Mesenchymal stem cell (in vitro differentiated cells and primary cell): ENCODE data around the gene LYRM2.

Source experiments
- DNase-seq: peaks from one replicate; pipeline ENCODE4 v3.0.0-alpha.2; 2013
- H2AFZ ChIP-seq: one replicate; pipeline ENCODE4 v1.6.1; 2013; ENCODE audit warnings: low read depth, mild to moderate bottlenecking, control low read depth, inconsistent platforms, low read length, moderate library complexity
- H2AK5ac ChIP-seq: 2 replicates; pipeline ENCODE4 v1.6.1; 2013; ENCODE audit warnings: low read length, moderate library complexity, mild to moderate bottlenecking, inconsistent platforms; ENCODE audit not compliant: severe bottlenecking
- H2BK120ac ChIP-seq: one replicate; pipeline ENCODE4 v1.6.1; 2013; ENCODE audit warnings: low read depth, mild to moderate bottlenecking, inconsistent platforms, low read length, moderate library complexity
- H2BK12ac ChIP-seq, 2 experiments: one replicate each; pipeline ENCODE4 v1.6.1; 2013; ENCODE audit warnings: inconsistent platforms in 2 of 2, low read length in 2 of 2, mild to moderate bottlenecking in 2 of 2, moderate library complexity in 2 of 2, control low read depth in 1 of 2
- H2BK15ac ChIP-seq: one replicate; pipeline ENCODE4 v1.6.1; 2013; ENCODE audit warnings: mild to moderate bottlenecking, low read depth, inconsistent platforms; ENCODE audit not compliant: poor library complexity, severe bottlenecking
- H2BK5ac ChIP-seq: 2 replicates; pipeline ENCODE4 v1.6.1; 2013; ENCODE audit warnings: low read depth, mild to moderate bottlenecking, low read length, control low read depth, inconsistent platforms; ENCODE audit not compliant: poor library complexity, severe bottlenecking
- H3K14ac ChIP-seq, 2 experiments: one replicate each; pipeline ENCODE4 v1.6.1; 2013; ENCODE audit warnings: inconsistent platforms in 2 of 2, low read length in 2 of 2, control low read depth in 1 of 2, mild to moderate bottlenecking in 1 of 2, moderate library complexity in 1 of 2
- H3K18ac ChIP-seq, 2 experiments: one replicate each; pipeline ENCODE4 v1.6.1; 2013; ENCODE audit warnings: inconsistent platforms in 2 of 2, low read length in 2 of 2, control low read depth in 1 of 2, low read depth in 1 of 2, mild to moderate bottlenecking in 1 of 2
- H3K23ac ChIP-seq, 2 experiments: one replicate each; pipeline ENCODE4 v1.6.1; 2013; ENCODE audit warnings: inconsistent platforms in 2 of 2, low read length in 2 of 2, mild to moderate bottlenecking in 2 of 2, moderate library complexity in 2 of 2, control low read depth in 1 of 2
- H3K27ac ChIP-seq: 2 replicates; pipeline ENCODE4 v1.5.1; 2013; ENCODE audit warnings: mild to moderate bottlenecking, moderate library complexity, low read length, control low read depth, inconsistent platforms; ENCODE audit not compliant: poor library complexity, severe bottlenecking
- H3K27me3 ChIP-seq, 2 experiments: 2 replicates each; pipeline versions ENCODE4 v1.6.1 to v1.7.0; 2013; ENCODE audit warnings: low read length in 2 of 2, mild to moderate bottlenecking in 2 of 2, moderate library complexity in 2 of 2, control low read depth in 1 of 2, inconsistent platforms in 1 of 2; ENCODE audit not compliant: control insufficient read depth in 1 of 2, insufficient read depth in 1 of 2
- H3K36me3 ChIP-seq, 2 experiments: 2 replicates each; pipeline versions ENCODE4 v1.6.1 to v1.7.0; 2013; ENCODE audit warnings: low read length in 2 of 2, control low read depth in 1 of 2, inconsistent platforms in 1 of 2, low read depth in 1 of 2, mild to moderate bottlenecking in 1 of 2; ENCODE audit not compliant: insufficient read depth in 2 of 2, control insufficient read depth in 1 of 2
- H3K4ac ChIP-seq, 2 experiments: one replicate each; pipeline ENCODE4 v1.6.1; 2013; ENCODE audit warnings: inconsistent platforms in 2 of 2, low read length in 2 of 2, mild to moderate bottlenecking in 2 of 2, moderate library complexity in 2 of 2, control low read depth in 1 of 2, low read depth in 1 of 2
- H3K4me1 ChIP-seq: 2 replicates; pipeline ENCODE4 v1.6.1; 2013; ENCODE audit warnings: low read depth, low read length, control low read depth; ENCODE audit not compliant: control insufficient read depth, insufficient read depth
- H3K4me2 ChIP-seq: 2 replicates; pipeline ENCODE4 v1.6.1; 2013; ENCODE audit warnings: low read length, mild to moderate bottlenecking, inconsistent platforms; ENCODE audit not compliant: poor library complexity, severe bottlenecking
- H3K4me3 ChIP-seq, 2 experiments: 2 replicates each; pipeline versions ENCODE4 v1.5.1 to v1.7.0; 2013; ENCODE audit warnings: low read length in 2 of 2, mild to moderate bottlenecking in 2 of 2, control low read depth in 1 of 2, low read depth in 1 of 2; ENCODE audit not compliant: insufficient read depth in 1 of 2
- H3K79me1 ChIP-seq: replicated peaks from 2 replicates; pipeline ENCODE4 v1.6.1; 2013; ENCODE audit warnings: mild to moderate bottlenecking, control low read depth, low read length, inconsistent platforms; ENCODE audit not compliant: poor library complexity, severe bottlenecking
- H3K9ac ChIP-seq: 2 replicates; pipeline ENCODE4 v1.7.0; 2013; ENCODE audit warnings: mild to moderate bottlenecking, low read length, moderate library complexity
- H3K9me3 ChIP-seq: 2 replicates; pipeline ENCODE4 v1.7.0; 2013; ENCODE audit warnings: mild to moderate bottlenecking, low read length; ENCODE audit not compliant: control insufficient read depth
- H4K8ac ChIP-seq: one replicate; pipeline ENCODE4 v1.6.1; 2013; ENCODE audit warnings: inconsistent platforms, mild to moderate bottlenecking, low read length, moderate library complexity
- H4K91ac ChIP-seq: one replicate; pipeline ENCODE4 v1.6.1; 2013; ENCODE audit warnings: mild to moderate bottlenecking, low read length, inconsistent platforms
- WGBS: methylation state at CpG from one replicate; pipeline ENCODE4 v1.1.7; 2013; ENCODE audit warnings: mixed read lengths; 5-methylcytosine and 5-hydroxymethylcytosine counted together

Gene LYRM2

GRCh38 chr6:89596056-89596455 is 42.5 kb downstream of the LYRM2 start:
- Histone ChIP-seq H2BK5ac (no peak overlapping the region), H2AK5ac (no peak overlapping the region), H3K9ac (no peak overlapping the region), H3K79me1 (no peaks in the 10 kb centered on the region), H4K8ac (no peak overlapping the region), H2BK12ac (no peak overlapping the region), H2BK15ac (no peak overlapping the region), H3K4ac (no peak overlapping the region), H3K27ac (no peak overlapping the region), H3K36me3 (no peaks in the 10 kb centered on the region), H2AFZ (no peak overlapping the region), H3K9me3 (no peaks in the 10 kb centered on the region), H2BK120ac (no peak overlapping the region), H3K23ac (no peak overlapping the region), H3K18ac (no peak overlapping the region), H3K4me2 (no peak overlapping the region), H3K4me3 (no peak overlapping the region), H3K14ac (no peak overlapping the region), H4K91ac (no peak overlapping the region), H3K27me3 (peaks cover 0 to 5% of the 10 kb centered on the region in 2 experiments), H3K4me1 (no peaks in the 10 kb centered on the region)
- DNase-seq, result no peak
- WGBS, result 100% methylated on average over 2 of the region's 2 CpGs

- no peaks in the 10 kb centered on the region for H3K79me1 ChIP-seq
- no peak for DNase-seq
- no peak overlapping the region for H2BK5ac ChIP-seq
- no peak overlapping the region for H2AK5ac ChIP-seq
- no peak overlapping the region for H2AFZ ChIP-seq
- H3K36me3 ChIP-seq, result no peaks in the 10 kb centered on the region
- no peak overlapping the region for H3K4me3 ChIP-seq
- H3K9ac ChIP-seq, result no peak overlapping the region
- H3K27me3 ChIP-seq, result peaks cover 0 to 5% of the 10 kb centered on the region in 2 experiments
- H3K9me3 ChIP-seq, result no peaks in the 10 kb centered on the region
- 63% methylated on average over 4 of the region's 4 CpGs for WGBS
- H3K14ac ChIP-seq, result no peak overlapping the region
- H4K91ac ChIP-seq, result no peak overlapping the region
- no peak overlapping the region for H3K18ac ChIP-seq
- H3K4me2 ChIP-seq, result no peak overlapping the region
- H3K27ac ChIP-seq, result no peak overlapping the region
- no peak overlapping the region for H2BK12ac ChIP-seq
- H3K4me1 ChIP-seq, result no peaks in the 10 kb centered on the region
- H2BK15ac ChIP-seq, result no peak overlapping the region
- no peak overlapping the region for H4K8ac ChIP-seq
- no peak overlapping the region for H2BK120ac ChIP-seq
- no peak overlapping the region for H3K4ac ChIP-seq
- H3K23ac ChIP-seq, result no peak overlapping the region
Observed at GRCh38 chr6:89591745-89592144, 46.8 kb downstream of the LYRM2 start.

- Histone ChIP-seq H3K27ac (no peak overlapping the region), H2BK12ac (no peak overlapping the region), H4K91ac (no peak overlapping the region), H3K14ac (no peak overlapping the region), H2AFZ (no peak overlapping the region), H3K23ac (no peak overlapping the region), H3K27me3 (no peaks in the 10 kb centered on the region), H2AK5ac (no peak overlapping the region), H3K4me1 (no peaks in the 10 kb centered on the region), H2BK5ac (no peak overlapping the region), H2BK15ac (no peak overlapping the region), H3K9me3 (no peaks in the 10 kb centered on the region), H3K79me1 (no peaks in the 10 kb centered on the region), H3K18ac (no peak overlapping the region), H2BK120ac (no peak overlapping the region), H3K4ac (no peak overlapping the region), H3K9ac (no peak overlapping the region), H4K8ac (no peak overlapping the region), H3K36me3 (no peaks in the 10 kb centered on the region), H3K4me3 (no peak overlapping the region), H3K4me2 (no peak overlapping the region)
- no peak for DNase-seq
- 79% methylated on average over 2 of the region's 2 CpGs for WGBS
Observed at GRCh38 chr6:89590133-89590532, 48.4 kb downstream of the LYRM2 start.

GRCh38 chr6:89589297-89590025 is 49.1 kb downstream of the LYRM2 start:
- no peak overlapping the region for H3K4me3 ChIP-seq
- 42% methylated on average over 7 of the region's 7 CpGs for WGBS
- H2BK12ac ChIP-seq, result no peak overlapping the region
- no peak overlapping the region for H2BK15ac ChIP-seq
- H3K79me1 ChIP-seq, result no peaks in the 10 kb centered on the region
- DNase-seq, result no peak
- no peak overlapping the region for H2BK120ac ChIP-seq
- H3K4ac ChIP-seq, result no peak overlapping the region
- no peak overlapping the region for H2AFZ ChIP-seq
- H3K14ac ChIP-seq, result no peak overlapping the region
- no peak overlapping the region for H2BK5ac ChIP-seq
- no peak overlapping the region for H4K8ac ChIP-seq
- no peak overlapping the region for H3K4me2 ChIP-seq
- H3K27me3 ChIP-seq, result no peaks in the 10 kb centered on the region
- H3K9ac ChIP-seq, result no peak overlapping the region
- no peaks in the 10 kb centered on the region for H3K36me3 ChIP-seq
- no peaks in the 10 kb centered on the region for H3K9me3 ChIP-seq
- H2AK5ac ChIP-seq, result no peak overlapping the region
- no peak overlapping the region for H3K18ac ChIP-seq
- no peak overlapping the region for H3K23ac ChIP-seq
- H3K27ac ChIP-seq, result no peak overlapping the region
- H4K91ac ChIP-seq, result no peak overlapping the region
- no peaks in the 10 kb centered on the region for H3K4me1 ChIP-seq
